ENCODE measurements around the gene SSTR5. TPM values are rescaled to one million over a fixed set of nuclear protein-coding genes. Genes with fewer than 3 reads are reported as not detected.

The SSTR5 gene
- total and polyA plus RNA-seq, 12 donors: 0.17 to 14.4 (median 2.5) TPM; not detected in 2

GRCh38 chr16:1044460-1045309 lies 27.9 kb upstream of the SSTR5 start:
- 59 to 84% (median 66%) methylated on average over 4 to 43 of the region's 43 CpGs for WGBS, 4 donors
- intact Hi-C loops (cut with DNase I): no loop called here
- Histone ChIP-seq H3K27ac (no peak overlapping the region), H3K27me3 (peaks cover 35% of the 10 kb centered on the region), H3K9me3 (replicated peaks in 1 of 3) (no peaks in the 10 kb centered on the region), H3K4me1 (replicated peaks in 1 of 2) (no peaks in the 10 kb centered on the region), H3K4me3 (no peak overlapping the region), H3K36me3 (replicated peaks in 1 of 2) (no peaks in the 10 kb centered on the region)
- DNase-seq: no peak
- TF ChIP-seq CTCF (IDR thresholded peaks at IDR 0.05): no peak
- TF ChIP-seq POLR2A (IDR thresholded peaks at IDR 0.05): no peak

DNA sequence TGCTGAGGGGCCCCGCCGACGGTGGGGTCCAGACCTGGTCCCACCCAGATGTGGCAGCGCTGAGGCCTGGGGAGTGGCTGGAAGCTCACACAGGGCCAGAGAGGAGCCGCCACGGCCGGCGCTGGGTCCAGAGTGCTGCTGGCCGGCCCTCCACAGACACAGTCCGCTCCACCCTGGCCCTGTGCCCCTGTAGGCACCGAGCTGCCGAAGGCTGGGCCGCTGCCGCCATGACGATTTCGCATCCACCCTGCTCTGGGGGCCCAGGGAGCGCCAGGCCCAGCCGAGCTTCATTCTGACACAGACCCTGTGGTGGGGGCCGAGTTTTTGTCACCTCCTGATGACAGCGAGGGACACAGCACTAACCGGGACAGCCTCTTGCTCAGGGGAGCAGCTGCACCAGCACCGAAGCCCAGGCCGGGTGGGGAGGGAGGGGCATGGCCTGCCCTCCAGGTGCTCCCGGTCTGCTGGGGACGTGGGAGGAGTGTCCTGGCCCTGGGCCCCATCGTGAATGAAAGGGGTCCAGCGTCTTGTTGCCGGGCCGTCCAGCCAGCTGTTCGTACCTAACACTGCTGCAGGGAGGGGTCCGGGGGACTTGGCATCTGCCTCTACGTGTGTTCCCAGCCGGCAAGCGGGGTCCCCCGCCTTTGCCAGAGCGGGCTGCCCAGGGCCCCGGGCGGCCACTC lies 27.1 kb upstream of the SSTR5 start:
- Histone ChIP-seq H3K9me3 (replicated peaks in 1 of 3) (no peaks in the 10 kb centered on the region), H3K4me1 (replicated peaks in 1 of 2) (no peaks in the 10 kb centered on the region), H3K36me3 (replicated peaks in 1 of 2) (no peaks in the 10 kb centered on the region), H3K27me3 (peaks cover 35% of the 10 kb centered on the region), H3K4me3 (no peak overlapping the region), H3K27ac (no peak overlapping the region)
- no peak for DNase-seq
- 47 to 60% (median 55%) methylated on average over 7 to 38 of the region's 38 CpGs for WGBS, 4 donors
- TF ChIP-seq POLR2A (IDR thresholded peaks at IDR 0.05) (no peak), CTCF (IDR thresholded peaks at IDR 0.05) (no peak)
- intact Hi-C loops (cut with DNase I): no loop called here

GRCh38 chr16:1045993-1046911 lies 26.3 kb upstream of the SSTR5 start:
- WGBS, 4 donors: 66 to 81% (median 78%) methylated on average over 12 to 49 of the region's 49 CpGs; no CpG with 5 or more reads in 1 of the 4 donors
- H3K27me3 ChIP-seq: peaks cover 35% of the 10 kb centered on the region
- DNase-seq: no peak
- H3K27ac ChIP-seq: no peak overlapping the region
- H3K4me3 ChIP-seq: no peak overlapping the region
- no peaks in the 10 kb centered on the region for H3K9me3 ChIP-seq (replicated peaks in 1 of 3)
- no peaks in the 10 kb centered on the region for H3K36me3 ChIP-seq (replicated peaks in 1 of 2)
- no peaks in the 10 kb centered on the region for H3K4me1 ChIP-seq (replicated peaks in 1 of 2)
- intact Hi-C loops (cut with DNase I): no loop called here
- TF ChIP-seq POLR2A (IDR thresholded peaks at IDR 0.05) (no peak), CTCF (IDR thresholded peaks at IDR 0.05) (no peak)

DNA sequence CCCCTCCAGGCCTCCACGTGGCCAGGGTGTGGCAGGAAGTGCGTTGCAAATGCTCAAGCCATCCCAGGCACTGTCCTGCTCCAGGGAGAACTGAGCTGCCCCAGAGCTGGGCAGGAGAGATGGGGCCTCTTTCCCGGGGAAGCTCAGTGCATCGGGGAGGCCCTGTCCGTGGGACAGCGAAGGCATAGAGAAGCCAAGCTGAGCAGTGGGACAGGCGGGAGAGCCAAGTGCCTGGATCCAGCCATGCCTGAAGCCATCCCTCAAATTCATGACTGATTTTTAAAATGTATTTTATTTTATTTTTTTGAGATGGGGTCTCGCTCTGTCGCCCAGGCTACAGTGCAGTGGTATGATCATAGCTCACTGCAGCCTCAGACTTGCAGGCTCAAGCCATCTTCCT lies 25.4 kb upstream of the SSTR5 start:
- Histone ChIP-seq H3K27me3 (peaks cover 35% of the 10 kb centered on the region), H3K4me3 (no peak overlapping the region), H3K4me1 (replicated peaks in 1 of 2) (no peaks in the 10 kb centered on the region), H3K9me3 (replicated peaks in 1 of 3) (no peaks in the 10 kb centered on the region), H3K27ac (no peak overlapping the region), H3K36me3 (replicated peaks in 1 of 2) (no peaks in the 10 kb centered on the region)
- no peak for TF ChIP-seq POLR2A (IDR thresholded peaks at IDR 0.05)
- TF ChIP-seq CTCF (IDR thresholded peaks at IDR 0.05): no peak
- WGBS, 4 donors: 89 to 96% (median 92%) methylated on average over 6 to 9 of the region's 9 CpGs
- no peak for DNase-seq
- intact Hi-C loops (cut with DNase I): no loop called here
